ENCODE results near the gene FBXL7.

DNA sequence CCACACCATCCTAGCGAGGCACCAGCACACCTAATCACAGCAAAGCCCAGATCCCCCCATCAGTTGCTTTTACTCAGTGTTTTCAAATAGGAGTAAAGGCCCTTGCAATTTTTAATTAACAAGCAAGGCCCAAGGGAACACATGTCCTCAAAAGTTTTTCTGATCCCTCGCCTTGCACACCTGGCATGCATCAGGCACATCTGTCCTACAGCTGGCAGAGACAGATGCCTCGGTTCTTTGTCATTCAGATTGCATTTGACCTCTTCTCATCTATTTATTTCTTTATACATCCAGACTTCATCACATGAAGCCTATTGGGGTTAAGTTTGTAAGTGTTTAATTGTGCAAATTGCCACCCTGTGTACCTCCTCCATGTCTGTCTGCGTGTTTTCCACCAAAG lies 438.2 kb downstream of the FBXL7 start:
- TF ChIP-seq, protein P1, sequence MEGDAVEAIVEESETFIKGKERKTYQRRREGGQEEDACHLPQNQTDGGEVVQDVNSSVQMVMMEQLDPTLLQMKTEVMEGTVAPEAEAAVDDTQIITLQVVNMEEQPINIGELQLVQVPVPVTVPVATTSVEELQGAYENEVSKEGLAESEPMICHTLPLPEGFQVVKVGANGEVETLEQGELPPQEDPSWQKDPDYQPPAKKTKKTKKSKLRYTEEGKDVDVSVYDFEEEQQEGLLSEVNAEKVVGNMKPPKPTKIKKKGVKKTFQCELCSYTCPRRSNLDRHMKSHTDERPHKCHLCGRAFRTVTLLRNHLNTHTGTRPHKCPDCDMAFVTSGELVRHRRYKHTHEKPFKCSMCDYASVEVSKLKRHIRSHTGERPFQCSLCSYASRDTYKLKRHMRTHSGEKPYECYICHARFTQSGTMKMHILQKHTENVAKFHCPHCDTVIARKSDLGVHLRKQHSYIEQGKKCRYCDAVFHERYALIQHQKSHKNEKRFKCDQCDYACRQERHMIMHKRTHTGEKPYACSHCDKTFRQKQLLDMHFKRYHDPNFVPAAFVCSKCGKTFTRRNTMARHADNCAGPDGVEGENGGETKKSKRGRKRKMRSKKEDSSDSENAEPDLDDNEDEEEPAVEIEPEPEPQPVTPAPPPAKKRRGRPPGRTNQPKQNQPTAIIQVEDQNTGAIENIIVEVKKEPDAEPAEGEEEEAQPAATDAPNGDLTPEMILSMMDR (IDR thresholded peaks at IDR 0.05; ENCODE audit: low read depth, low read length, poor library complexity, severe bottlenecking): no peak
- no peak for TF ChIP-seq EZH2phosphoT487 (IDR thresholded peaks at IDR 0.05; ENCODE audit: borderline replicate concordance, low read length)
